ENCODE results near the gene TIMP2.
"Not testable (repeated sequence)": the region's sequence is repeated elsewhere in the genome, so short reads cannot be mapped to it uniquely, and the experiment has no call there.

TIMP2 gene

DNA sequence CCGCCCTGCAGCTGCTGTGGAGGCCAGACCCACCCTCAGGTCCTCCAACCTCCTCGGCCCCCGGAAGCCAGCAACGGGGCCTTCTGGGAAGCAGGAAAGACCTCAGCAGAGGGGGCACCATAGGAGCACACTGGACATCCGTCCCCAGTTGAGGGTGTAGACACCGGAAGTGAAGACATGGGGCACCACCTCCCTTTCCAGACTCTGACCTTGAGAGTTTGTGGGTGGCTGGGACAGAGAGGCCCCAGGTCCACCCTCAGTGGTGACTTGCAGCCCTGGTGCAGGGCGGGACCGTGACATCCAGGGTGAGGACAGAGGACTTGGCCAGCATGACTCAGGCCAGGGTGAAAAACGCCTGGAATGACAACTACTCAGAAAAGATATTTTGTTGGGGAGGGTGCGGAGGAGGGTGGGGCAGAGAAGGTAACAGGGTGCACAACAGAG is 42.1 kb downstream of the TIMP2 start:
- H3K4me3 ChIP-seq (ENCODE audit: low read length) = no peak overlapping the region
- TF ChIP-seq, protein P1, sequence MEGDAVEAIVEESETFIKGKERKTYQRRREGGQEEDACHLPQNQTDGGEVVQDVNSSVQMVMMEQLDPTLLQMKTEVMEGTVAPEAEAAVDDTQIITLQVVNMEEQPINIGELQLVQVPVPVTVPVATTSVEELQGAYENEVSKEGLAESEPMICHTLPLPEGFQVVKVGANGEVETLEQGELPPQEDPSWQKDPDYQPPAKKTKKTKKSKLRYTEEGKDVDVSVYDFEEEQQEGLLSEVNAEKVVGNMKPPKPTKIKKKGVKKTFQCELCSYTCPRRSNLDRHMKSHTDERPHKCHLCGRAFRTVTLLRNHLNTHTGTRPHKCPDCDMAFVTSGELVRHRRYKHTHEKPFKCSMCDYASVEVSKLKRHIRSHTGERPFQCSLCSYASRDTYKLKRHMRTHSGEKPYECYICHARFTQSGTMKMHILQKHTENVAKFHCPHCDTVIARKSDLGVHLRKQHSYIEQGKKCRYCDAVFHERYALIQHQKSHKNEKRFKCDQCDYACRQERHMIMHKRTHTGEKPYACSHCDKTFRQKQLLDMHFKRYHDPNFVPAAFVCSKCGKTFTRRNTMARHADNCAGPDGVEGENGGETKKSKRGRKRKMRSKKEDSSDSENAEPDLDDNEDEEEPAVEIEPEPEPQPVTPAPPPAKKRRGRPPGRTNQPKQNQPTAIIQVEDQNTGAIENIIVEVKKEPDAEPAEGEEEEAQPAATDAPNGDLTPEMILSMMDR (conservative IDR thresholded peaks at IDR 0.05; ENCODE audit: low read depth, low read length) = no peak
- peak; percentile 78 for DNase-seq (ENCODE audit: low read depth)

DNA sequence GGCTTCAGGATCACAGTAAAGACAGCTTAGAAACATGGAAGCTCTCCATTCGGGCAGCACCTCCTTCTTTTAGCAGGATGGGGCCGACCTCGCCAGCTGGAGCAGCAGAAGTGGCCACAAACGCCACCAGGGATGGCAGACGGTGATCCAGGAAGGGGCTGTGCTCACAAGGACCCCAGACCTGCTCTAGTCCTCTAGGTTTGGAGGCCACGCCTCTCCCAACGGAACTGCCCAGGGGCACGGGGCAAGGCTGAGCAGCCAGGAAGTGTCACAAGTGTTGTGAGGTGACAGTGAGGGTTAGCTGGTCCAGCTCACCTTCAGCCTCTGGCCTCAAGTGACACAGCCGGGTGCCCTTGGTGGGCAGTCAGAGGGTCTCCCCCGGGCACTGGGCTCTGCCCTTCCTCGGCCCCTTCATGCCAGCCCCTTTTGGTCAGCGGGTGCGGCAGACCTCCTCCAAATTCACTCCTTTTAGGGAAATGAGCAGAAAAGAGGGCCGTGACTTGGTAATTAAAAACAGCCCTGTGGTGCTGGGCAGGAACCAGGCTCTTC is 42.6 kb downstream of the TIMP2 start:
- TF ChIP-seq, protein P1 (conservative IDR thresholded peaks at IDR 0.05; ENCODE audit: low read depth, low read length) = no peak
- DNase-seq (ENCODE audit: low read depth) = no peak
- H3K4me3 ChIP-seq (ENCODE audit: low read length) = no peak overlapping the region

DNA sequence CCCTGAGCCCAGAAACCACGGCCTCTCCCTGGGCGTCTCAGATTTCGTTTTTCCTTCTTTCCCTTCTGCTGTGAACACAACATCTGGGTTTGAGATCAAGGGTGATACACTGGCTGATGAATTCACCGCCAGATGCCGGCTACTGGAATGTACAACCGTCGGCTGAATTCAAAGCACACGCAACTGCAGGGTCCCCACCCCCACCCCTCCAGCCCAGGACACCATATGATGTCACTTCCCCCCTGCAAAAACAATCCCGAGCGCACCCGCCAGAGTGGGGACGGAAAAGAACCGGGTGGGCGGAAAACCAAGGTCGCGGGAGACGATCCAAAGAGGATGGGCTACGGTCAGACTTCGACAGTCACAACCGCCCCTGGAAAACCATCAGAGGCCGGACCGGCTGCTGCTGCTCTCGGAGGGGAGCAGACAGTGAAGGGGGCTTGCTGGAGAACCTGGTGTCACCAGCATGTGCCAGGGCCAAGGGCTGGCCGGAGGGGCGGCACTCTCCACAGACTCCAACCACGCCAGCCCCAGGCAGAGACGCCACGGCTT is 45.5 kb downstream of the TIMP2 start:
- no peak overlapping the region for H3K4me3 ChIP-seq (ENCODE audit: low read length)
- DNase-seq (ENCODE audit: low read depth) = no peak
- TF ChIP-seq, protein P1 (conservative IDR thresholded peaks at IDR 0.05; ENCODE audit: low read depth, low read length) = no peak

DNA sequence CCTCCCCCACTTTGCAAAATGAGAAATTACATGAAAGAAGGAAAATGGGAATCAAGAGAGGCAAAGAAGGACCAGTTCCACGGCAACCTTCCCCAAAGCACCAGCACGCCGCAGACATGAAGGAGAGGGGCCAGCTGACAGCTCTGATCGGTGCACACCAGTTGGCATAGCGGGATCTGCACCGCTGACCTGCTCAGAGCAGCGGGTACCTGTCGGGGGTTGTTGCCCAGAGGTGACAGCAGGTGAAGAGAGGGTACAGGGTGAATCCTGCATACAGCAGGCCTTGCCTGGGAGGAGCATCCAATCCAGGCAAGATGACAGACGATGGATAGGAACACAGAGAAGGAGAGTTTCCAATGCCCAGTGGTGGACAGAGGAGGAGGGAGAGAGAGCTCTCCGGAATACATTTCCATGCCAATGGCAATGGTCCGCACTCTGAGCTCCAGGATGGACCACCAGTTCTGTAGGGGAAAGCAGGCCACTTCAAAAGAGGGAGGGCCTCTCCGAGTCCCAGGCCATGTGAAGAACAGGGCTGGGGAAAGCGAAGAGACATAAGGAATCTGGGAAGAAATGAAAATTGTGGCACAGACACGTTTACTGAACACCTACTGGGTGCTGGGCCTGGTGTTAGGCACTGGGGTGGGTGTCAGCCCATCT is 46.2 kb downstream of the TIMP2 start:
- TF ChIP-seq, protein P1 (conservative IDR thresholded peaks at IDR 0.05; ENCODE audit: low read depth, low read length) = no peak
- H3K4me3 ChIP-seq (ENCODE audit: low read length) = no peak overlapping the region
- DNase-seq (ENCODE audit: low read depth) = no peak

DNA sequence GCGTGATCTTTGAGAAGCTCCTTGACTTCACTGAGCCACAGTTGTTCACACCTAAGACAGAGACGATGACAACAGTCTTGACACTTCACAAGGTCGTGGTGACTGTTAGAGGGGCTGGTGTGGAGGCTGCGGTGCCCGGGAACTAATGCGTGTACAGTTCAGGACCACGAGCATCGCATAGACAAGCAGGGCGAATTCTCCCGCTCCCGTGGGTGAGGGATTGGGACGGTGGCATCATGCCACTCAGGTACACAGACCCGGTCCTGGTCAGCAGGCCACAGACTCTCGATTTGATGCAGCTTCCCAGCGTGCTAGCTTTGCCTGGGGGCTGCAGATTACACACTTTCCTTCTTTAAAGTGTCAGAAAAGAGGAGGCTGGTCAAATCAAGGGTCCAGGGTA is 46.9 kb downstream of the TIMP2 start:
- no peak for DNase-seq (ENCODE audit: low read depth)
- TF ChIP-seq, protein P1 (conservative IDR thresholded peaks at IDR 0.05; ENCODE audit: low read depth, low read length) = no peak
- H3K4me3 ChIP-seq (ENCODE audit: low read length) = no peak overlapping the region

DNA sequence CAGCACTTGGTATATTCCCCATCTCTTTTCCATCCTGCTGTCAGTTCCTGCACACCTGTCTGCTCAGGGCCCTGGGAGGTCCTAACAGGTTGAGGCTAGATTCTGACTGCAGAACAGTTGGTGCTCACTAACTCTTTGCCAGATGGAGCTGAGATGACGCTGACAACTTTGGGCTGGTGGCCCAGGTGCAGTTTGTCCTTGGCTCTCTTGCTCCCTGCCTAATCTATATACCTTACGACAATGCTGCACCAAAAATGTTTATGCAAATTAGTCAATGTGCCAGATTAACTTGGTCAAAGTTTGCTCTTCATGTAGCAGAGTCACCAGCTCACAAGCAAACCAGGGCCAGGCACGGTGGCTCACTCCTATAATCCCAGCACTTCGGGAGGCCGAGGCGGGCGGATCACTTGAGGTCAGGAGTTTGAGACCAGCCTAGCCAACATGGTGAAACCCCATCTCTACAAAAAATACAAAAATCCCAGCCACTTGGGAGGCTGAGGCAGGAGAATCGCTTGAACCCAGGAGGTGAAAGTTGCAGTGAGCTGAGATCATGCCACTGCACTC is 48.2 kb downstream of the TIMP2 start:
- not testable (repeated sequence) for DNase-seq (ENCODE audit: low read depth); H3K4me3 ChIP-seq (ENCODE audit: low read length)

DNA sequence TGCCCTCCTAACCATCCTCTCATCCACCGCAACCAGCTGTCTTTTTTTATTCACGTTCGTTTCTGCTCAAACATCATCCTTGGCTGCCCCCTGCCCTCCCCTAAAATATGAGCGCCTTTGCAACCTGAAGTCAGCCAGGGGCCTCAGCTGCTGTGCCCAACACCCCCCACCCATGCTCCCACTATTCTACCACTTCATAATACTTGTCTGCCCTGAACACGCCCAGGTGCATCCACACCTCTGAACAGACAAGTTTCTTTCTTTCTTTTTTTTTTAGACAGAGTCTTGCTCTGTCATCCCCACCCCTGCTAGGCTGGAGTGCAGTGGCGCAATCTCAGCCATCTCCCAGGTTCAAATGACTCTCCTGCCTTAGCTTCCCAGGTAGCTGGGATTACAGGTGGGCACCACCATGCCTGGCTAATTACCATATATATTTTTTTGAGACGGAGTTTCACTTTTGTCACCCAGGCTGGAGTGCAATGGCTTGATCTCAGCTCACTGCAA is 49.0 kb downstream of the TIMP2 start:
- TF ChIP-seq, protein P1 (conservative IDR thresholded peaks at IDR 0.05; ENCODE audit: low read depth, low read length) = no peak
- no peak overlapping the region for H3K4me3 ChIP-seq (ENCODE audit: low read length)
- DNase-seq (ENCODE audit: low read depth) = no peak

Data from retinal pigment epithelial cell (primary cell).